Duodenal mucosa (tissue), 2 donors: ENCODE data around the gene GABRB3.

Experiments
- H3K27ac ChIP-seq: one replicate; pipeline ENCODE4 v1.7.0; 2013; ENCODE audit warnings: low read depth, low read length
- H3K27me3 ChIP-seq, 2 donors: one replicate each; pipeline ENCODE4 v1.7.0; 2013; ENCODE audit warnings: low read length in 2 of 2, control low read depth in 1 of 2; ENCODE audit not compliant: insufficient read depth in 2 of 2, control insufficient read depth in 1 of 2
- H3K36me3 ChIP-seq, 2 donors: one replicate each; pipeline ENCODE4 v1.7.0; 2013; ENCODE audit warnings: low read length in 2 of 2, control low read depth in 1 of 2; ENCODE audit not compliant: insufficient read depth in 2 of 2, control insufficient read depth in 1 of 2
- H3K4me1 ChIP-seq, 2 donors: one replicate each; pipeline ENCODE4 v1.7.0; 2013; ENCODE audit warnings: low read length in 2 of 2, control low read depth in 1 of 2; ENCODE audit not compliant: insufficient read depth in 2 of 2, control insufficient read depth in 1 of 2
- H3K4me3 ChIP-seq, 2 donors: one replicate each; pipeline ENCODE4 v1.7.0; 2013; ENCODE audit warnings: low read length in 2 of 2, low read depth in 1 of 2
- H3K9ac ChIP-seq, 2 donors: one replicate each; pipeline ENCODE4 v1.7.0; 2013; ENCODE audit warnings: low read length in 2 of 2, low read depth in 1 of 2
- H3K9me3 ChIP-seq, 2 donors: one replicate each; pipeline ENCODE4 v1.7.0; 2013; ENCODE audit warnings: low read length in 2 of 2, control low read depth in 1 of 2; ENCODE audit not compliant: control insufficient read depth in 1 of 2

Gene GABRB3

DNA sequence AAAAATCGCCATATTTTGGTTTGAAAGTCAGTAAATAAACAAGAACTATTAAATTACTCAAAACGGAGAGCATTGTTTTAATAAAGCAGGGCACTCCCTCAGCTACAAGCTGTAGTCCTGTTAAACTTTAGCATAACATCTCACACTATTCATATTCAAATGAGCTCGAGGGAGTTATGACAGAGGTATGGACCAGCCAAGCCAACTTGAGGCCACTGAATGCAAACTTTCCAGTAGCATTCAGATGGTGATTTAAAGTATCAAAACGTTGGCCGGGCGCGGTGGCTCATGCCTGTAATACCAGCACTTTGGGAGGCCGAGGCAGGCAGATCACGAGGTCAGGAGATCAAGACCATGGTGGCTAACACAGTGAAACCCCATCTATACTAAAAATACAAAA is 132.9 kb downstream of the GABRB3 start:
- Histone ChIP-seq H3K4me3 (no peak overlapping the region), H3K9ac (no peak overlapping the region), H3K36me3 (no peaks in the 10 kb centered on the region), H3K27ac (no peak overlapping the region), H3K9me3 (peaks cover 8 to 23% of the 10 kb centered on the region in 2 donors), H3K4me1 (no peaks in the 10 kb centered on the region), H3K27me3 (no peaks in the 10 kb centered on the region)

- Histone ChIP-seq H3K4me3 (no peak overlapping the region), H3K27ac (no peak overlapping the region), H3K9ac (no peak overlapping the region), H3K36me3 (no peaks in the 10 kb centered on the region), H3K9me3 (peaks cover 8 to 22% of the 10 kb centered on the region in 2 donors), H3K4me1 (no peaks in the 10 kb centered on the region), H3K27me3 (no peaks in the 10 kb centered on the region)
Measured at GRCh38 chr15:26635614-26636013, 137.3 kb downstream of the GABRB3 start.

DNA sequence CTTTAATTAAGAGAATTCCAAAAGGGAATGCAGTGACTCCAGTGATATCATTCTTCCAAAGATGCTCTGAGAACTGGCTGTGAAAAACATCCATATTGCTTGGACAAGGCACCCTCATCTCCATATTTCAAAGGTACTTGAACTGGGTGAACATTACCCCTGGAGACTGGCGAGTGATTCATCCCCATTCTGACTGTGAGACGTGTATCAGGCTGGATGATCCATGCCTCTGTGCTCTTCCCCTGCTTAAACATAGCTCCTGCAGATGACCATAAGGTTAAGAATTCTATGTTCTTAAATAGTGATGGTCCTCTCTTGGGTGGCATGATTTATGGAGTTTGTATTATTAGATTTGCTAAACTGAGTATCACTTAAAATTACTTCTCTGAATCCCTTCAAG is 137.8 kb downstream of the GABRB3 start:
- Histone ChIP-seq H3K4me3 (no peak overlapping the region), H3K4me1 (no peaks in the 10 kb centered on the region), H3K36me3 (no peaks in the 10 kb centered on the region), H3K9ac (no peak overlapping the region), H3K9me3 (peaks cover 8 to 24% of the 10 kb centered on the region in 2 donors), H3K27me3 (no peaks in the 10 kb centered on the region), H3K27ac (no peak overlapping the region)

- H3K4me1 ChIP-seq = no peaks in the 10 kb centered on the region
- no peak overlapping the region for H3K4me3 ChIP-seq
Measured at GRCh38 chr15:26634319-26634718, 138.5 kb downstream of the GABRB3 start.

DNA sequence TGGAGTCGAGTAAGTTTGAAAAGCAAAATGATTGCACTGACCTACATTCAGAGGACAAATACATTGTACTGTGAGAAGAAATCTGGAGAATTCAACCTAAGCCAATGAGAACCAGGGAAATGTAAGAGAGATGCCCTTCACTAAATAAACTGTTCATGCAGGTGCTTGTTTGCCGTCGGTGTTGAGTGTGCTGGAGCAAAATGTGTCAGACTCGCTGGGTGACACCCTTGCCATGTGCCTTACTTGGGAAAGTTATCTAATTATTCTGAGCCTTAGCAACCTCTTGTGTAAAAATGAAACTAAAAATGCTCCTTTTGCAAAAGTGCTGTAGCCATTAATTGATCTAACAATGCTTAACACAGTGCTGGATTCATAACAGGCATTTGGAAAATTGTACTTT is 140.4 kb downstream of the GABRB3 start:
- Histone ChIP-seq H3K4me3 (no peak overlapping the region), H3K9ac (no peak overlapping the region), H3K27ac (no peak overlapping the region), H3K4me1 (no peaks in the 10 kb centered on the region), H3K9me3 (peaks cover 8 to 18% of the 10 kb centered on the region in 2 donors), H3K36me3 (no peaks in the 10 kb centered on the region), H3K27me3 (no peaks in the 10 kb centered on the region)

More at GRCh38 chr15:26634319-26634718, 138.5 kb downstream of the GABRB3 start:
- Histone ChIP-seq H3K27me3 (no peaks in the 10 kb centered on the region), H3K9ac (no peak overlapping the region), H3K36me3 (no peaks in the 10 kb centered on the region), H3K9me3 (peaks cover 8 to 22% of the 10 kb centered on the region in 2 donors), H3K27ac (no peak overlapping the region)

- Histone ChIP-seq H3K9ac (no peak overlapping the region), H3K27me3 (no peaks in the 10 kb centered on the region), H3K4me1 (no peaks in the 10 kb centered on the region), H3K4me3 (no peak overlapping the region), H3K9me3 (peaks cover 10 to 17% of the 10 kb centered on the region in 2 donors), H3K36me3 (no peaks in the 10 kb centered on the region), H3K27ac (no peak overlapping the region)
Measured at GRCh38 chr15:26631894-26632293, 141.0 kb downstream of the GABRB3 start.

DNA sequence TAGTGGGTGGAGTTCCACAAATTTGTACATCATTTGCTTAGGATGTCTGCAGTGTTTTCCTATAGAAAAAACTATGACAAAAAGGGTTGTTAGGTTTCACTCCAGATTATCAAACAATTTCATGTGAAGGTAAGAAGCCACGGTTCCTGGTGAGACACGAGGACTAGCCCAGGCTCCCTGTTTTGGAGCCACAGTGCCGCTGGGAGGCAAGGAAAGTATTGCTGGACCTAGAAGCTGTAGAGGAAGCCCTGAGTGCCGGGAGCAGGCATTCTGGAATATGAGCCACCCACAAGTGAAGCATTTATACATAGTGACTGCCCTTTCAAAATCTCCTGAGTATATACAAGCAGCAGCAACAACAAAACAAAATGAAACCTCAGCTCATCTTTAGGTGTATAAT is 142.0 kb downstream of the GABRB3 start:
- Histone ChIP-seq H3K9me3 (peaks cover 13 to 20% of the 10 kb centered on the region in 2 donors), H3K27ac (no peak overlapping the region), H3K9ac (no peak overlapping the region), H3K36me3 (no peaks in the 10 kb centered on the region), H3K4me1 (no peaks in the 10 kb centered on the region), H3K27me3 (no peaks in the 10 kb centered on the region), H3K4me3 (no peak overlapping the region)

- Histone ChIP-seq H3K27me3 (no peaks in the 10 kb centered on the region), H3K4me3 (no peak overlapping the region), H3K27ac (no peak overlapping the region), H3K36me3 (no peaks in the 10 kb centered on the region), H3K4me1 (no peaks in the 10 kb centered on the region), H3K9ac (no peak overlapping the region), H3K9me3 (peaks cover 14 to 23% of the 10 kb centered on the region in 2 donors)
Measured at GRCh38 chr15:26628879-26629529, 143.9 kb downstream of the GABRB3 start.

GRCh38 chr15:26628071-26628470 is 144.8 kb downstream of the GABRB3 start:
- peaks cover 19 to 29% of the 10 kb centered on the region in 2 donors for H3K9me3 ChIP-seq
- H3K27ac ChIP-seq = no peak overlapping the region
- no peak overlapping the region for H3K4me3 ChIP-seq
- H3K27me3 ChIP-seq = no peaks in the 10 kb centered on the region
- no peak overlapping the region for H3K9ac ChIP-seq
- no peaks in the 10 kb centered on the region for H3K36me3 ChIP-seq
- H3K4me1 ChIP-seq = no peaks in the 10 kb centered on the region

DNA sequence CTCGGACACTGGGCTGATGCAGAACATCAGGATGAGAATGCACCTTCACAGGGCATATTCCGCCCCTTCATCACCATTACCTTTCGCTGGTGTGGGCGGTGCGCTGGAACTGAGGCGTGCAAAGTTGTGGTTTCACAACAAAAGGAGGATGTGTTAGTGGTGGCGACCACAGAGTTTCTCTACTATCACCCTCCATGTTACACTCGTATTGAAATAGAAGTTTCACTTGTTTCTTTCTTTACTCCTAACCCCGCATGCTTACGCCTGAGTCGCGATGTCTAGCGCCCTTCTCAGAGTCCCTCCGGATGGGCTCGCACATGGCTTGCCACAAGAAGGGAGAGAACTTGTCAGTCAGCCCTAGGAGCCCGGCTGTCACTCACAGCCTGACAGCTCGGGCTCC is 148.7 kb downstream of the GABRB3 start:
- H3K27me3 ChIP-seq = no peaks in the 10 kb centered on the region
- H3K36me3 ChIP-seq = no peaks in the 10 kb centered on the region

More for the DNA sequence above, 148.7 kb downstream of the GABRB3 start:
- no peak overlapping the region for H3K4me3 ChIP-seq
- no peak overlapping the region for H3K27ac ChIP-seq
- H3K9me3 ChIP-seq = peaks cover 20 to 36% of the 10 kb centered on the region in 2 donors
- H3K4me1 ChIP-seq = no peaks in the 10 kb centered on the region
- no peak overlapping the region for H3K9ac ChIP-seq
